CD1c-positive myeloid dendritic cell (primary cell): ENCODE results near the gene DAAM1.
A peak's percentile ranks its signal among the peaks of the same experiment; 100 is the strongest.

Experiments used
- DNase-seq: peaks from one replicate; pipeline ENCODE4 v3.0.0-alpha.2; 2016; ENCODE audit errors: extremely low spot score

The DAAM1 gene

DNA sequence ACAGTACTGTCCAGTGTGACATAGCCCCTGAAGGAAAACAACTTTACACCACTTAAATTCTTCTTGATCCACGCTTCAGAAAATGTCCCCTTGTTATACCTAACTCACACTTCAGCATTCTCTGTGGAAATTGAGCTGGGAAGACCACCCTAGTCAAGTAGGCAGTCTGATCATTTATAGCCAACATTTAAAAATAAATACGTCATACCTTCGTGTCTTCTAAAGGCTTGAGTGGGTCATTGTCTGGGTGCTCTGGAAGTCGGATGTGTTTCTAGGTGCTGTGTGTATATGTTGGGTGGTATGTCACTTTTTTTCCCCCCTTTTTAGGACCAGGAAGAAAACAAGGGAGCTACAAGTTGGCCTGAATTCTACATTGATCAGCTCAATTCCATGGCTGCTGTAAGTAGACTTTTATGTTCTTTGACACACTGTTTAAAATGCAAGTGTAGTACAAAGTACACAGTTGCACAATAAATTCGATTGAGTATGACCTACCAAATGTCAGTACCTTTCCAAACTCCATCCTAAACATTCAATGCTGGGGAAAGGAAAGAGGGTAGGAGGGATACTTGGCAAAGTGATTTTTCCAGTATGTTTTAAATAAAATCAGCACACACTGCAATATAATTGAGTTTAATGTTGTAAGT lies 126.6 kb downstream of the DAAM1 start:
- DNase-seq: no peak

DNA sequence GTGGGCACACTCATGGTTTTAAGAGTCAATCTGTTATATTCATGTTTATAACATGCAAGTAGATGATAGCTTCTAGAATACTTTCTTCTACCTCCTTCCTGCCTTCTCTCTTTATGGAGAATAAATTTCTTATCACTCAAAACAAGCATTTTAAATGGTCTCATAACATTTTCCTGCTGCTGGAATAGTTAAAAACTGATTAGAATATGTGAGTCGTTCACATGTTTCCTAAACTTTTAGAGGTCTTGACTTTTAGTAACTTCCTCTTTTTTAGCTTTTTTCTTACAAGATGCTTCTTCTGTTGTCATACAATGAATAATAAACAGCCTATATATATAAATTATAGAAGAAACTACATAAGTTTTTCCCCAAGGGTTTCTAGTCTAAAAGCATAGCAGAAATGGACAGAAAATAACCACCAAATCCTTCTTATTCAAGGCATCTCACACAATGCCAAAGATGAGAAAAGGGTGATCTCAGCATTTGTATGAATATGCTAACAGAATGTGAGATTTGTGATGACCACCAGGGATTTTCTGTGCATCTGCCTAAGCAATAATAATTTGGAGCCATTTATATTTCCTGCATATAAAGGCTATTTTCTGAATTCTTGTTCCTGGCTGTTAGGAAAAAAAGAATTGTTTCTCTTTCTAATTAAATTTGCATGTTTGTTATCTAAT lies 127.8 kb downstream of the DAAM1 start:
- peak; percentile 13 for DNase-seq

DNA sequence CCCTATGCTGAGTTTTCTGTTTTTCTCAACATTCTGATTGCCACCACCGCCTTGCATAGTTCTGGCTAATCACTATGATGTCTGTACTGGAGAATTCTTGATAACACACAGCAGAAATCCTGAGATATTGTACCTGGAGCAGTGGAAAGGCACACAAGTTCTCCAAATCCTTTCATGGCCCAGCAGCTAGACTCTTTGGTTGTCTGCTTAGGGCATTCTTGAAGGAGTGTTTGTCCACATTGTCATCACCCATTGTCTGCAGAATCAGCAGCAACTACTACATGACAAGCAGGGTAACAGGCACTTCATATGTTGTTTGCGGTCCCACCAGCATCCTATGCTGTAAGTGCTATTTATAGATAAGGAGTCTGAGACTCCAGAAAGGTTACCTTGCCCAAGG lies 128.9 kb downstream of the DAAM1 start:
- DNase-seq: no peak

DNA sequence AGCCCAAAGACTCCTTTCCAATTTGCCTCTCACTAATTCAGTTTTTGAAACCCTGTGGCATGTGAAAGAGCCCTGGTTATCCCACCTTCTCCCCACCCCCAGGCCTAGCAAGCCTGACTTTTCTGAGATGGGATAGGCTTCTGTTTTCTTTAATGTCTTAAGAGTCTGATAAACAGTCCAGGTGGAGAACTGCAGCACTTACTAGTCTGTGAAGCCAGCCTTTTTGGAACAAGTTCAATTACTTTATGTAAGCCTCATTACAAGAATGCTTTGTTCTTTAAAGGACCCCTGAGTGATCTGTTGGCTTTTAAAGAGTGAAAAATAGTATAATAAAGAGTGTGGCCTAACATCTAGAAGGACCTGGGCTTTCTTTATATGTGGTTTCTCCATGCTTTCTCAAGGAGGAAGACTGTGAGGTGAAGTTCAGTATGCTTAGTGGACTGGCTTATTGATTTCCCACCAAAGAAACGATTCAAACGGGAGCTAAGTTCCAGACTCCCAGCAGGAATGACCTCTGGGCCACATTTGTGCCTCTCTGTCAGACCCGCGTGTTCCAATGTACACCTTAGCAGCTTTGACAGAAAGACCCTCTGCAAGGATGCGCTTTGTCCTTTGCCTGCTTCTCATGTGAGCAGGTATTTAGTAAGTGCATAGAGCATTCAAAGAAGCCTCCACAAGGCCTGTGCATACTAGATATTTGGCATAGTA lies 129.5 kb downstream of the DAAM1 start:
- DNase-seq: no peak

DNA sequence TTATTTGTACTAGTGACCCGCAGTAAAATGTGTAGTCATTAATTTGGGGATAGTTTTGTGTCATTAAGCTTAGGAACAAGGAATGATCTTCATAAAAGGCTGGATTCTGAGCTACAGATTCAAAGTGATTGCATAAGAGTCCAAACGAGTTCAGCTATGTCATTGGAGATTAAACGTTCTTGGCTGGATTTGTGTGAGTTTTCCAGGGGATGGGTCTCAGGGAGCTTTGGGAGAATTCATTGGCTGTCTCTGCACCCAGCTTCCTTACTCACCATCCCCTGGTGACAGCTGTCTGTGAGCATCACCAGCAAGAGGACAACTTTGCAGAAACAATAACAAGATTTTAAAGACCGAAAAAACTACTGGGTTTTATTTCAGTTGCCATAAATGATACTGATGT lies 130.4 kb downstream of the DAAM1 start:
- no peak for DNase-seq

DNA sequence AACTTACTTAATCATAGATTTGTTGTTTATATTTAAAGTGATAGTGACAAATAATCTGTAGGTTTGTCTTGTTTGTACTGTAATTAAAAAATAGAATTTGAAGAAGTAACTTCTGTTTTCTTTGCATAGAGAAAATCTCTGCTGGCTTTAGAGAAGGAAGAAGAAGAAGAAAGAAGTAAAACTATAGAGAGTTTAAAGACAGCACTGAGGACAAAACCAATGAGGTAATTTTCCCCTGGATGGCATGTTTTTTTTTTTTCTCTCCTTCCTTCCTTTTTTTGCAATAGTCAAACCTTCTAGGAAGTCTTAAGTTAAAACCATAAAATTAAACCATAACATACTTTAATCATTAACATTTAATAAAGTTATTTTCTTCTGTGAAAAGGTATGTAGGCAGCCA lies 131.9 kb downstream of the DAAM1 start:
- no peak for DNase-seq

DNA sequence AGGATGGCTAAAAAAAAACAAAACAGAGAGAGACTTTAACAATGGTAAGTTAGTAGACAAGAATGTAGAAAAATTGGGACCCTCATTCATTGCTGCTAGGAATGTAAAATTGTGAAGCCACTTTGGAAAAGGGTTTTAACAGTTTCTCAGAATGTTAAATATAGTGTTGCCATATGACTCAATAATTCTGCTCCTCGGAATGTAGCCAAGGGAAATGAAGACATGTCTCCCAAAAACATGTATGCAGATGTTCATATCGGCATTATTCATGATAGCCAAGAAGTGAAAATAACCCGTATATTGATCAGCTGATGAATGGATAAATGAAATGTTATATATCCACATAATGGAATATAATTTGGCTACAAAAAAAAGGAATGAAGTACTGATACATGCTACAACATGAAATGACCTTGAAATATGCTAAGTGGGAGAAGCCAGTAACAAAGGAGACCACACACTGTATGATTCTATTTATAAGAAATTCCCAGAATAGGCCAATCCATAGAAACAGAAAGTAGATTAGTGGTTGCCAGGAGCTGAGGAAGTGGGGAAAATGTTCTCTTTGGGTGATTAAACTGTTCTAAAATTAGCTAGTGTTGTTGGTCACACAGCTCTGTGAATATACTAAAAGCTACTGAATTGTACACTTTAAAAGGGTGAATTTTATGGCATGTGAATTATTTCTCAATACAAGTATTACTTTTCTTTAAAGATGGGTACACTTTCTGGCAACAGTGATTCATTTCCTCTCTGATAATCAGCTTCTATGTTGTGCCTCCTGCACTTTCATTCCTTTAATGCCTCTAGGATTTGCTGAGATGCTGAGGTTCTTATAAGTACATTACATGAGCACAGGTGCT lies 132.5 kb downstream of the DAAM1 start:
- peak; percentile 18 for DNase-seq

DNA sequence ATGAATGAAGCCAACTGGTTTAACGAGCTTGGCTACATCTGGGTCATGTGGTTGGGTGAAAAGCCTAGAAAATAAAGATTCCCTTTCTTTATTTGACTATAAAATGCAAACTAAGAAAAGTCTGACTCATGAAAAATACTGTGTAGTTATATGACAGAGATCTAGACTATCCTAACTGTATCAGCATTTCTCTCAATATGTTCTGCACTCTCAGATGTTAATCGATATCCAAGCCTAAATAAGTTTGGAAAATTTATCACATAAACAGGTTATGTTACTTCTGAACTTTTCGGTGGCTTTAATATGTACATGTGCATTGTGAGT lies 133.1 kb downstream of the DAAM1 start:
- no peak for DNase-seq

DNA sequence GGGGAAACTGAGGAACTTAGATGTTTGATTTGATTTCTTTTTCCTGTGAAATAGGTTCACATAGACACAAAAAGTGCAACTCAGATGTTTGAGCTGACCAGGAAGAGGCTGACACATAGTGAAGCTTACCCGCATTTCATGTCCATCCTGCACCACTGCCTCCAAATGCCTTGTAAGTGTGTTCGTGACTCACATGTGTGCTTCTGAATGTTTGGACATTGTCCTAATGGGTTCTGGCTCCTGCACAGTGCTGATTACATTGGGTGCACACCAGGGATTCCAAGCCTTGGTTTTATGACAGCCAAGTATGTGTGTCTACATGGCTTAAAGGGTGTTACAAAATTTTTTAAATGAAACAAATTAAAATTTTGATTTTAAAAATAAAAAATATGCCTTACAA lies 137.4 kb downstream of the DAAM1 start:
- no peak for DNase-seq

DNA sequence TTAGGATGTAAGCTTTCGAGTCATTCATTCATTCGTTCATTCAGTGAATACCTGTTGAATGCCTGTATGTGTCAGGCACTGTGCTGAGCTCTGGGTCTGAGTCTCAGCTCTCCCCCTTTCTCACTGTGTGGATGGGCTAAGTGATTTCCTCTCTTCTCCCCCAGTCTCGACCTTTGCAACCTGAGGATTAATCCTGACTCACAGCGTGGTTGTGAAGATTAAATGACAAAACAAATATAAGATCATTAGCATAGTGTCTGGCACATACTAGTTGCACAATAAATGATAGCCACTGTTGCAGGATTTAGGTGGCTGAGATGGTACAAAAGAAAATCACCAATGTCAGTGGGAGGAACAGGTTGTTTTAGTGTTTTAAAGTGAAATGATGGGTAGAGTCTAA lies 140.0 kb downstream of the DAAM1 start:
- DNase-seq: no peak

DNA sequence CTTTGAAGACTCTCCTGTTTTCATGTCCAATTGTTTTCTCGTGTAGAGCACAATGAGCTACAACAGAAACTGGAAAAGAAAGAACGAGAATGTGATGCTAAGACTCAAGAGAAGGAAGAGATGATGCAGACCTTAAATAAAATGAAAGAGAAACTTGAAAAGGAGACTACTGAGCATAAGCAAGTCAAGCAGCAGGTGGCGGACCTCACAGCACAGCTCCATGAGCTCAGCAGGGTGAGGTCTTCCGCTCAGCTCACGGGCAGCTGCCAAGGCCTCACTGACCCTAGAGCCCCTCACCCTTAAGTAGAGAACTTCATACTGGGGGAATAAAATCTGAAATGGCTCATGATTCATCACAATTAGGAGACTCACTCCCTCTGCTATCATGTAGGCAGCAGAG lies 142.0 kb downstream of the DAAM1 start:
- no peak for DNase-seq

DNA sequence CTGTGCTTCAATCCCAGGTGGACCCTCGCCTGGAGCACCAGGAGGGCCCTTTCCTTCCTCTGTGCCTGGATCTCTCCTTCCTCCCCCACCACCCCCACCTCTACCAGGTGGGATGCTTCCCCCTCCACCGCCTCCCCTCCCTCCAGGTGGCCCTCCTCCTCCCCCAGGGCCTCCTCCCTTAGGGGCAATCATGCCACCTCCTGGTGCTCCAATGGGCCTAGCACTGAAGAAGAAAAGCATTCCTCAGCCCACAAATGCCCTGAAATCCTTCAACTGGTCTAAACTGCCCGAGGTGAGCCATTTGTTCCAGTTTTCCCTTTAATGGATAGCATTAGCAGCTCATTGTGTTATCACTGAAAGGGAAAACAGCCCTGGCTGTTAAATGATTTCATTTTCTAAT lies 142.8 kb downstream of the DAAM1 start:
- DNase-seq: no peak

DNA sequence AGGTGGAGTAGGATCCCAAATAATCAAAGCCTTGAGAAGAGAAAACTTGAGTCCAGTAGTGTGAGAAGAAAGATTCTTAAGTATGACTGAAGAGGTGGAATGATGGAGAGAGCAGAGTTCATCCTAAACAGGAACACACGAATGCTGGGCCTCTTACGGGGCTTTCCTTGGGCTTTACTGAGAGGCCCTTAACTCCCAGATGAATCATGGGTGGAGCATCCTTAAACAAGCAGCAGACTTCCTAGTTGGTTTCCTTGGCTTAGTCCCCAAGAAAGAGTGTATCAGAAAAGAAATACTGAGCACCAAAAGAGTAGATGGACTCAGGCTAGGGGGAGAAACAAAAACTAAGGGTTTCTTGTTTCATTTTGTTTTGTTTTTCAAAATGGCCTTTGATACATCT lies 144.3 kb downstream of the DAAM1 start:
- DNase-seq: no peak

DNA sequence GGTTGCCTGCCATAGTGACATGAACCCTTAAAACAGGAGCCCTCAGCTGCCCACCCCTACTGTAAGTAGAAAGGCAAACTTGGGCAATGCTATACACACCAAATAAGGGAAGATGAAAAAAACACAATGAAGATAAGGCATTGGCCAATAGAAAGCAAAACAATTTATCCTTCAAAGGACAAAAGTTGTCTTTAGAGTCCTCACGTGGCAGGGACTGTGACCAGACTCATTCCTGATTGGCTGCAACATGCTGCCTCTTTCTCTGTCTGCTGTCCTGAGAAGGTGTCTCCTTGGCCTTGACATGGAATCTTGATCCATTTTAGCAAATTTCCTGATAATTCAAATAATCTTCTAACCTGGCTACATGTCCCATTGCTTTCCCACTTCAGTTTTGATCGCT lies 144.8 kb downstream of the DAAM1 start:
- DNase-seq: no peak

DNA sequence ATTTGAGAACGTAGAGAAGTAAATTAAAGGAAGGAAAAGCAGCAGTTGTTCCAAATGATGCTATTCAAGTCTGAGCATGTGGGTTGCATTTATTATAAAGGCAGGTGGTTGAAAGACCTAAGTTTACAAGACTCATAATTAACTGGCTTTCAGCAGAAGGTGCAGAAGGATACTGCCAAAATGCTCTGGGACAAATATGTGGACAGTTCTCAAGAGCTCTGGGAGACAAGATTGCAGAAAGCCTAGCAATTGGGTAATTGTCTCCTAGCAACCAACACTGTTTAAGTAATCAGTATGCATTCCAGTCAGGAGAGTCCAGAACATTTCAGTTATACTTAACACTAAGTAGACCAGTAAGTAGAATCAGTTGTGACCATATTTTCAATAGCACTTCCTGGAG lies 145.2 kb downstream of the DAAM1 start:
- no peak for DNase-seq

DNA sequence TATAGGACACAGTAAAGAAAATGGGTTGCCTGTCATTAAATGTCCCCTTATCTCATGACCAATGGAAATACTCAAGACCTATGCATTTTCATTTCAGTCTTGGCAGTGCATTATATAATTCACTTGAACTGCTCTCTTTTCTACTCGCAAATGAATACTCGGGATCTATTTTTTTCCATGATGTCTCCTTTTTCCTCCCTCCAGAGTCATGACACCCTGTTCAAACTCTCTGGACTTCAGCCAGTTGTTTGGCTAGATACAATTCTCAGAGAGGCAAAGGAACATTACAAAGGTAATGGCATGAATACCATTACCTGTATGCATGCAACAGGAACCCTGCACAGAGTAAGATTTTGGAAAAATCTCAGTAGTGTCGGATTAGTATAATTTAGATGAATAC lies 145.8 kb downstream of the DAAM1 start:
- DNase-seq: no peak

DNA sequence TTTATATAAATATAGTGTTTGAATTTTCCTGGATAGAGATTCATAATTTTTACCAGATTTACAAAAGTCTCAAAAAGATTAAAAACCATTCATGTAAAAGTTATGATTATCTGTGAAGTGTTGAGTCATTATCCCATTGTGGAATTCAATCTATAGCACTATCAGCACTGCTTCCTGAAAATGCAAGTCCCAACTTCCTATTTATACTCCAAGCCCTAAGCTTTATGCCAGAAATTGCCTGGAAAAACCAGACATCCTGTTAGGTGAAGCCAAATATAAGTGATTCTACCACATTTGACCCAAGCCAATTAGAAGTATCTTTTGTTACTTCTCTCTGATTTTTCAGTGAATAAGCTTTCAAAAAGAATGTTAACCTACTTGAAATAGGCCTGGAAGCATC lies 147.6 kb downstream of the DAAM1 start:
- DNase-seq: peak; percentile 17

DNA sequence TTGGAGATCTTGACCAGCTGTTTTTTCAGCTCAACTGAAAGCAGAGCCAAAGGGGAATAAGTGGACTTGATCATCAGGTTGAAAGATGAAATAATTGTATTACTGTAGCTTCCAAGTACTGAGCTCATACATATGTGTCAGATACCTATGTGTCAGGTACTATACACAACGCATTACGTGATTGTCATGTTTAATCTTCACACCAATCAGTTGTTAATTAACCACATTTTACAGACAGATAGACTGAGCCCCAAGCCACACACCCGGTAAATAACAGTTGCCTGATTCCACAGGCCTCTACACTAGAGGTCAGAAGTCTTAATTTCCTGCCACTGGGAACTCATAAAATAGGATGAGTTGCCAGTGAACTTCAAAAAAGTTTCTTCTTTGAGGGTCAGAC lies 148.2 kb downstream of the DAAM1 start:
- DNase-seq: no peak

DNA sequence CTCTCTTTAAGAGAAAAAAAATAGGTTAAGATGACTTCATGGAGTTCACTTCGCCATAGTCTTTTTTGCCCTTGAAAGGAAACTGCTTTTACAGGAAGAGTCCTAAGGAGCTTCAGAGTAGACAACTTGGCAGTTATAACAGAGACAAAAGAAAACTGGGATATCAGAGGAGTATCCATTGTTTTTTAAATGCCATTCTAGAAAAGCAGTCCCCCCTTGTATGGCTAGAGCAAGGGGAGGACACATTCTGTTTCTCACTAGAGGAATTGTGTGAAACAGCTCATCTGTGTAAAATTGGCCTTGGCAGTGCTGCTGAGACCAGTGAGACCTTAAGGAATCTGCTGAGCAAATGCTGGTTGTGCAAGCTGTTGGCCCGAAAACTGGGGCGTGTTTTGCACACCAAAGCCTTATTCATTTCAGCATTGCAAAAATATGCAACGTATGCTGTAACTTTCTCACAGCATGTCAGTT lies 148.7 kb downstream of the DAAM1 start:
- DNase-seq: no peak

DNA sequence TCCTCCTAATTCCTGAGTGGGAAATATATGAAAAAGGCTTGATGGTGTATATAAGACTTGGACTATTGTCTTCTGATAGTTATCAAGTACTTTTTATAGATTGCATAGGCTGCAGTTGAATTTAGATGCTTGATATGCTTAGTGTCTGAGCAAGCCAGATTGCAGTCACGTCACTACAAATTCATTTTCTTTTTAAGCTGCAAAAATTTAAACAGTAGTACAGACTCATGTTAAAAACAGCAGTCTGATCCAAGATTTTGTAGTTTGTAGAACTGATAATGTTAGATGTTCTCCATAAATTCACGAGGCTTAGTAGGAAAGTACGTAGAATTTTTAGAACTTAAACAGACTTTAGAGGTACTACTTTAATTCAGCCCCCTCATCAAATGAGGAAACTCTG lies 150.3 kb downstream of the DAAM1 start:
- no peak for DNase-seq

DNA sequence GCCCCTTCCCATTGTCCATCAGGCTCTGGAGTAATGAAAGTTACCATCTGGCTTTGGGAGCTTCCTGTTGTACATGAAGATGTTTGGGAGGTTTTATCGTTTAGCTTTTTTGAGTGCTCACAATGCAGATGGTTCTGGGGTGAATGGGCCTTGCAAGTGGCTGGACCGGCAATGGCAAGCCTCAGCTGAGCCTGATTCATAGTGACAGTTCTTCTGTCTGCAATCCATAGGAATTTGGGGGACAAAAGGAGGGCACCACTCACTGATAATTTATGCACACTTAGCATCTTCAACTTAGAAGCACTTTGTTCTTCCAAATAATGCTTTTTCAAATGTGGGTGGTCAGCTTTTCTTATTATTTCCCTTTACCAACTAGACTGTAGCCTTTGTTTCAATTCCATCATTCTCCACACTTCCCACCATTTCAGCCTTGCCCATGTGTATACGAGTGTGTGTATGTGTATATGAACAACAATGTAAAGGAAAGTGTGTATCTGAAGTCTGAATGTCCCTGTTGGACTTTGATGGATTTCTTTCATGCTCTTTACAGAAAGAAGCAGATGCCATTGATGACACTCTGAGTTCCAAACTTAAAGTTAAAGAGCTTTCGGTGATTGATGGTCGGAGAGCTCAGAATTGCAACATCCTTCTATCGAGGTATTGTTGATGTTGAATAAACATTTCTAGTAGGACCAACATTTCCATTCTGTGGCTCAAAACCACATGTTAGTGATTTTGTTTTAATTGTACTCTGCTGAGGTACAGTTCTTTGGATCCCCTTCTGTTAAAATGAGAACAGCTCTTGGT lies 151.3 kb downstream of the DAAM1 start:
- DNase-seq: no peak
